ENCODE data around the gene ELMOD3.

ELMOD3 gene

GRCh38 chr2:85399183-85399455 lies 44.5 kb downstream of the ELMOD3 start:
- Histone ChIP-seq H3K9me2 (replicated peaks; ENCODE audit: insufficient read depth, low read length) (no peaks in the 10 kb centered on the region), H3K9me3 (replicated peaks; ENCODE audit: insufficient read depth, low read length) (no peaks in the 10 kb centered on the region), H3K4me2 (ENCODE audit: low read depth, low read length) (no peak overlapping the region), H2AFZ (ENCODE audit: low read length) (no peak overlapping the region), H3K9ac (ENCODE audit: low read length) (no peak overlapping the region), H3K27me3 (replicated peaks; ENCODE audit: insufficient read depth, low read length) (no peaks in the 10 kb centered on the region), H4K20me1 (ENCODE audit: insufficient read depth, low read length) (no peaks in the 10 kb centered on the region), H3F3A (ENCODE audit: insufficient read depth, low read length) (peaks cover 13% of the 10 kb centered on the region; the same call in 1 of the 2 replicates), H3K27ac (ENCODE audit: low read length) (no peak overlapping the region), H3K4me3 (ENCODE audit: low read length) (no peak overlapping the region), H3K36me3 (replicated peaks; ENCODE audit: insufficient read depth, low read length) (no peaks in the 10 kb centered on the region), H3K4me1 (ENCODE audit: low read length) (peaks cover 16% of the 10 kb centered on the region), H3K79me2 (ENCODE audit: low read length) (no peaks in the 10 kb centered on the region)
- DNase-seq = no peak
- TF ChIP-seq EZH2 (optimal IDR thresholded peaks at IDR 0.05; ENCODE audit: low read depth, low read length) = no peak
- TF ChIP-seq EZH2phosphoT487 (IDR thresholded peaks at IDR 0.05; ENCODE audit: low read length) = no peak
- TF ChIP-seq, protein P1, sequence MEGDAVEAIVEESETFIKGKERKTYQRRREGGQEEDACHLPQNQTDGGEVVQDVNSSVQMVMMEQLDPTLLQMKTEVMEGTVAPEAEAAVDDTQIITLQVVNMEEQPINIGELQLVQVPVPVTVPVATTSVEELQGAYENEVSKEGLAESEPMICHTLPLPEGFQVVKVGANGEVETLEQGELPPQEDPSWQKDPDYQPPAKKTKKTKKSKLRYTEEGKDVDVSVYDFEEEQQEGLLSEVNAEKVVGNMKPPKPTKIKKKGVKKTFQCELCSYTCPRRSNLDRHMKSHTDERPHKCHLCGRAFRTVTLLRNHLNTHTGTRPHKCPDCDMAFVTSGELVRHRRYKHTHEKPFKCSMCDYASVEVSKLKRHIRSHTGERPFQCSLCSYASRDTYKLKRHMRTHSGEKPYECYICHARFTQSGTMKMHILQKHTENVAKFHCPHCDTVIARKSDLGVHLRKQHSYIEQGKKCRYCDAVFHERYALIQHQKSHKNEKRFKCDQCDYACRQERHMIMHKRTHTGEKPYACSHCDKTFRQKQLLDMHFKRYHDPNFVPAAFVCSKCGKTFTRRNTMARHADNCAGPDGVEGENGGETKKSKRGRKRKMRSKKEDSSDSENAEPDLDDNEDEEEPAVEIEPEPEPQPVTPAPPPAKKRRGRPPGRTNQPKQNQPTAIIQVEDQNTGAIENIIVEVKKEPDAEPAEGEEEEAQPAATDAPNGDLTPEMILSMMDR (IDR thresholded peaks at IDR 0.05; ENCODE audit: low read length) = no peak

DNA sequence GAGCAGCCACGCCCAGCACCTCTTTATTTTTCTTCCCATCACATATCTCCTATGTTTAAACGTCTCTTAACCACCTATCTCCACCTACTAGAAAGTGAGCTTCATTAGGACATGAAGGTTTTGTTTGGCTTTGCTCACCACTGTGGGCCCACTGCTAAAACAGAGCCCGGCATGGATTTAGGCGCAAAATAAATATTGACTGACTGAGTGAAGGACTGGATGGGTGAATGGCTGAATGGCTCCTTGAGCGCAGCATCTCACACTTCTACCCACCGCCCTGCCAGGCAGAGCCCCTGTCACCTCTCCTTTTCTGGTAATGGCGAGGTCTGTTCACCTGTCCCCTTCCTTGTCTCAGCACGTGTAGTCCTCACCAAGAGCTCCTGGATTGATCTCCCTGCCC lies 45.5 kb downstream of the ELMOD3 start:
- DNase-seq = no peak
- Histone ChIP-seq H3F3A (ENCODE audit: insufficient read depth, low read length) (peaks cover 13% of the 10 kb centered on the region; the same call in 1 of the 2 replicates), H3K79me2 (ENCODE audit: low read length) (no peaks in the 10 kb centered on the region), H3K4me1 (ENCODE audit: low read length) (peaks cover 16% of the 10 kb centered on the region), H3K27me3 (replicated peaks; ENCODE audit: insufficient read depth, low read length) (no peaks in the 10 kb centered on the region), H3K9me3 (replicated peaks; ENCODE audit: insufficient read depth, low read length) (no peaks in the 10 kb centered on the region), H3K27ac (ENCODE audit: low read length) (no peak overlapping the region), H3K9me2 (replicated peaks; ENCODE audit: insufficient read depth, low read length) (no peaks in the 10 kb centered on the region), H2AFZ (ENCODE audit: low read length) (no peak overlapping the region), H3K36me3 (replicated peaks; ENCODE audit: insufficient read depth, low read length) (no peaks in the 10 kb centered on the region), H3K4me3 (ENCODE audit: low read length) (no peak overlapping the region), H4K20me1 (ENCODE audit: insufficient read depth, low read length) (no peaks in the 10 kb centered on the region), H3K9ac (ENCODE audit: low read length) (no peak overlapping the region), H3K4me2 (ENCODE audit: low read depth, low read length) (no peak overlapping the region)
- no peak for TF ChIP-seq EZH2phosphoT487 (IDR thresholded peaks at IDR 0.05; ENCODE audit: low read length)
- TF ChIP-seq EZH2 (optimal IDR thresholded peaks at IDR 0.05; ENCODE audit: low read depth, low read length) = no peak
- TF ChIP-seq, protein P1 (IDR thresholded peaks at IDR 0.05; ENCODE audit: low read length) = no peak

GRCh38 chr2:85400541-85401463 lies 46.2 kb downstream of the ELMOD3 start:
- no peak overlapping the region for H3K9ac ChIP-seq (ENCODE audit: low read length)
- TF ChIP-seq EZH2 (optimal IDR thresholded peaks at IDR 0.05; ENCODE audit: low read depth, low read length) (no peak), EZH2phosphoT487 (IDR thresholded peaks at IDR 0.05; ENCODE audit: low read length) (no peak)

GRCh38 chr2:85401464-85401805 lies 46.9 kb downstream of the ELMOD3 start:
- H3F3A ChIP-seq (ENCODE audit: insufficient read depth, low read length) = peaks cover 13% of the 10 kb centered on the region; the same call in 1 of the 2 replicates

More at GRCh38 chr2:85400541-85401463, 46.2 kb downstream of the ELMOD3 start:
- Histone ChIP-seq H3K36me3 (replicated peaks; ENCODE audit: insufficient read depth, low read length) (no peaks in the 10 kb centered on the region), H3K27ac (ENCODE audit: low read length) (no peak overlapping the region), H3K79me2 (ENCODE audit: low read length) (no peaks in the 10 kb centered on the region), H3K4me3 (ENCODE audit: low read length) (no peak overlapping the region), H3K4me1 (ENCODE audit: low read length) (peaks cover 16% of the 10 kb centered on the region), H3K4me2 (ENCODE audit: low read depth, low read length) (no peak overlapping the region), H3K9me2 (replicated peaks; ENCODE audit: insufficient read depth, low read length) (no peaks in the 10 kb centered on the region), H2AFZ (ENCODE audit: low read length) (no peak overlapping the region), H4K20me1 (ENCODE audit: insufficient read depth, low read length) (no peaks in the 10 kb centered on the region), H3K9me3 (replicated peaks; ENCODE audit: insufficient read depth, low read length) (no peaks in the 10 kb centered on the region), H3F3A (ENCODE audit: insufficient read depth, low read length) (peaks cover 13% of the 10 kb centered on the region; the same call in 1 of the 2 replicates), H3K27me3 (replicated peaks; ENCODE audit: insufficient read depth, low read length) (no peaks in the 10 kb centered on the region)
- DNase-seq = no peak

More at GRCh38 chr2:85401464-85401805, 46.9 kb downstream of the ELMOD3 start:
- no peak overlapping the region for H3K4me3 ChIP-seq (ENCODE audit: low read length)
- no peak overlapping the region for H3K27ac ChIP-seq (ENCODE audit: low read length)
- no peaks in the 10 kb centered on the region for H3K9me2 ChIP-seq (replicated peaks; ENCODE audit: insufficient read depth, low read length)
- no peak for TF ChIP-seq EZH2phosphoT487 (IDR thresholded peaks at IDR 0.05; ENCODE audit: low read length)
- no peak for TF ChIP-seq EZH2 (optimal IDR thresholded peaks at IDR 0.05; ENCODE audit: low read depth, low read length)
- TF ChIP-seq, protein P1 (IDR thresholded peaks at IDR 0.05; ENCODE audit: low read length) = no peak
- H4K20me1 ChIP-seq (ENCODE audit: insufficient read depth, low read length) = no peaks in the 10 kb centered on the region
- no peaks in the 10 kb centered on the region for H3K79me2 ChIP-seq (ENCODE audit: low read length)
- DNase-seq = no peak
- no peak overlapping the region for H2AFZ ChIP-seq (ENCODE audit: low read length)
- H3K4me1 ChIP-seq (ENCODE audit: low read length) = peaks cover 15% of the 10 kb centered on the region
- H3K36me3 ChIP-seq (replicated peaks; ENCODE audit: insufficient read depth, low read length) = no peaks in the 10 kb centered on the region
- H3K9ac ChIP-seq (ENCODE audit: low read length) = no peak overlapping the region
- no peaks in the 10 kb centered on the region for H3K9me3 ChIP-seq (replicated peaks; ENCODE audit: insufficient read depth, low read length)
- H3K4me2 ChIP-seq (ENCODE audit: low read depth, low read length) = no peak overlapping the region
- no peaks in the 10 kb centered on the region for H3K27me3 ChIP-seq (replicated peaks; ENCODE audit: insufficient read depth, low read length)
